Stomach smooth muscle (tissue), 2 donors: ENCODE measurements around the gene SNX24.

Source experiments
- H3K27ac ChIP-seq: one replicate; pipeline ENCODE4 v1.7.0; 2013; ENCODE audit warnings: mild to moderate bottlenecking, low read length, inconsistent platforms
- H3K27me3 ChIP-seq, 2 donors: one replicate each; pipeline ENCODE4 v1.7.0; 2013; ENCODE audit warnings: low read length in 2 of 2; ENCODE audit not compliant: insufficient read depth in 2 of 2, control insufficient read depth in 1 of 2
- H3K36me3 ChIP-seq, 2 donors: one replicate each; pipeline ENCODE4 v1.7.0; 2013; ENCODE audit warnings: low read length in 2 of 2; ENCODE audit not compliant: control insufficient read depth in 2 of 2, insufficient read depth in 2 of 2
- H3K4me1 ChIP-seq: one replicate; pipeline ENCODE4 v1.7.0; 2013; ENCODE audit warnings: low read length; ENCODE audit not compliant: control insufficient read depth, insufficient read depth
- H3K4me3 ChIP-seq, 2 donors: one replicate each; pipeline ENCODE4 v1.7.0; 2013; ENCODE audit warnings: low read length in 2 of 2
- H3K9ac ChIP-seq, 2 donors: one replicate each; pipeline ENCODE4 v1.7.0; 2013; ENCODE audit warnings: low read length in 2 of 2, mild to moderate bottlenecking in 1 of 2
- H3K9me3 ChIP-seq, 2 donors: one replicate each; pipeline ENCODE4 v1.7.0; 2013; ENCODE audit warnings: low read length in 2 of 2; ENCODE audit not compliant: control insufficient read depth in 2 of 2
- donor health status: healthy.
- donor health status: Pancreatic carcinoma.

The SNX24 gene

GRCh38 chr5:123001808-123002207 is 156.4 kb downstream of the SNX24 start:
- no peaks in the 10 kb centered on the region for H3K27me3 ChIP-seq
- peaks cover 0 to 3% of the 10 kb centered on the region in 2 donors for H3K36me3 ChIP-seq
- no peak overlapping the region for H3K4me3 ChIP-seq
- H3K27ac ChIP-seq = no peak overlapping the region
- H3K9ac ChIP-seq = no peak overlapping the region
- H3K9me3 ChIP-seq = no peaks in the 10 kb centered on the region
- no peaks in the 10 kb centered on the region for H3K4me1 ChIP-seq

- Histone ChIP-seq H3K36me3 (peaks cover 0 to 5% of the 10 kb centered on the region in 2 donors), H3K9ac (no peak overlapping the region), H3K4me3 (no peak overlapping the region), H3K27me3 (no peaks in the 10 kb centered on the region), H3K27ac (no peak overlapping the region), H3K4me1 (no peaks in the 10 kb centered on the region), H3K9me3 (no peaks in the 10 kb centered on the region)
These were observed 161.8 kb downstream of the SNX24 start for GRCh38 chr5:123007182-123007581.

GRCh38 chr5:123007754-123008153 is 162.3 kb downstream of the SNX24 start:
- Histone ChIP-seq H3K36me3 (peaks cover 0 to 5% of the 10 kb centered on the region in 2 donors), H3K4me3 (no peak overlapping the region)

GRCh38 chr5:123012321-123012720 is 166.9 kb downstream of the SNX24 start:
- no peak overlapping the region for H3K27ac ChIP-seq
- H3K36me3 ChIP-seq = peaks cover 0 to 5% of the 10 kb centered on the region in 2 donors
- H3K27me3 ChIP-seq = no peaks in the 10 kb centered on the region
- H3K4me1 ChIP-seq = no peaks in the 10 kb centered on the region
- H3K4me3 ChIP-seq = no peak overlapping the region
- no peaks in the 10 kb centered on the region for H3K9me3 ChIP-seq
- H3K9ac ChIP-seq = no peak overlapping the region

More at GRCh38 chr5:123007754-123008153, 162.3 kb downstream of the SNX24 start:
- H3K9ac ChIP-seq = no peak overlapping the region
- H3K4me1 ChIP-seq = no peaks in the 10 kb centered on the region
- H3K27me3 ChIP-seq = no peaks in the 10 kb centered on the region
- H3K9me3 ChIP-seq = no peaks in the 10 kb centered on the region
- H3K27ac ChIP-seq = no peak overlapping the region

GRCh38 chr5:123014689-123015088 is 169.3 kb downstream of the SNX24 start:
- Histone ChIP-seq H3K36me3 (no peaks in the 10 kb centered on the region), H3K9ac (no peak overlapping the region), H3K9me3 (no peaks in the 10 kb centered on the region), H3K4me3 (no peak overlapping the region), H3K27me3 (no peaks in the 10 kb centered on the region), H3K27ac (no peak overlapping the region), H3K4me1 (no peaks in the 10 kb centered on the region)

GRCh38 chr5:123028222-123028621 is 182.8 kb downstream of the SNX24 start:
- H3K27ac ChIP-seq = no peak overlapping the region
- no peak overlapping the region for H3K9ac ChIP-seq
- H3K36me3 ChIP-seq = peaks cover 15 to 31% of the 10 kb centered on the region in 2 donors
- no peaks in the 10 kb centered on the region for H3K9me3 ChIP-seq
- H3K27me3 ChIP-seq = no peaks in the 10 kb centered on the region
- H3K4me3 ChIP-seq = no peak overlapping the region
- no peaks in the 10 kb centered on the region for H3K4me1 ChIP-seq

- H3K27ac ChIP-seq = no peak overlapping the region
- H3K9me3 ChIP-seq = no peaks in the 10 kb centered on the region
- no peak overlapping the region for H3K4me3 ChIP-seq
- peaks cover 4 to 7% of the 10 kb centered on the region in 2 donors for H3K36me3 ChIP-seq
- peaks cover 10% of the 10 kb centered on the region for H3K4me1 ChIP-seq
- H3K9ac ChIP-seq = no peak overlapping the region
- no peaks in the 10 kb centered on the region for H3K27me3 ChIP-seq
These were observed 187.8 kb downstream of the SNX24 start for GRCh38 chr5:123033157-123033671.

- Histone ChIP-seq H3K27me3 (no peaks in the 10 kb centered on the region), H3K4me3 (peak overlapping the region; percentile 76 to 83), H3K9me3 (no peaks in the 10 kb centered on the region), H3K9ac (peak overlapping the region in 1 of 2 donors; percentile 21), H3K27ac (peak overlapping the region; percentile 62), H3K36me3 (no peaks in the 10 kb centered on the region), H3K4me1 (peaks cover 10% of the 10 kb centered on the region)
These were observed 190.0 kb downstream of the SNX24 start for GRCh38 chr5:123035360-123035917.

- H3K27me3 ChIP-seq = no peaks in the 10 kb centered on the region
- H3K4me3 ChIP-seq = peak overlapping the region; percentile 76 to 83
- H3K9me3 ChIP-seq = no peaks in the 10 kb centered on the region
- H3K9ac ChIP-seq = peak overlapping the region in 1 of 2 donors; percentile 63
- no peaks in the 10 kb centered on the region for H3K36me3 ChIP-seq
- H3K4me1 ChIP-seq = peaks cover 10% of the 10 kb centered on the region
- H3K27ac ChIP-seq = peak overlapping the region; percentile 62
These were observed 190.5 kb downstream of the SNX24 start for GRCh38 chr5:123035918-123036390.

GRCh38 chr5:123036391-123037103 is 191.1 kb downstream of the SNX24 start, which contains the start of gene PPIC:
TSS of gene PPIC (minus strand) at chr5:123036725. CDS start at chr5:123036625, 100 bp downstream.
- peak within 1 kb of the TSS; percentile 76 to 83 for H3K4me3 ChIP-seq
- H3K9me3 ChIP-seq = no peaks in the 10 kb centered on the region
- H3K36me3 ChIP-seq = no peaks in the 10 kb centered on the region
- no peaks in the 10 kb centered on the region for H3K27me3 ChIP-seq
- H3K27ac ChIP-seq = peak within 1 kb of the TSS; percentile 62
- H3K4me1 ChIP-seq = peaks cover 10% of the 10 kb centered on the region
- H3K9ac ChIP-seq = peak within 1 kb of the TSS; percentile 63 to 74

GRCh38 chr5:123037104-123037418 is 191.6 kb downstream of the SNX24 start:
- Histone ChIP-seq H3K9ac (peak overlapping the region; percentile 63 to 74), H3K27ac (peak overlapping the region; percentile 62), H3K4me1 (peaks cover 10% of the 10 kb centered on the region), H3K36me3 (no peaks in the 10 kb centered on the region), H3K27me3 (no peaks in the 10 kb centered on the region), H3K9me3 (no peaks in the 10 kb centered on the region), H3K4me3 (peak overlapping the region; percentile 76 to 83)
